HepG2 (cell line): ENCODE results near the gene ETV2. TPM values are rescaled to one million over a fixed set of nuclear protein-coding genes. Genes with fewer than 3 reads are reported as not detected.
A peak's percentile ranks its signal among the peaks of the same experiment; 100 is the strongest.

ENCODE experiments used
- DRAP1 ChIP-seq: IDR thresholded peaks from 2 replicates; pipeline ENCODE4 v1.6.1; 2016; ENCODE audit warnings: missing genetic modification reagents, missing compliant biosample characterization
- ETV5 ChIP-seq: IDR thresholded peaks from 2 replicates; pipeline ENCODE4 v1.6.1; 2018; ENCODE audit warnings: missing biosample characterization, missing genetic modification reagents, inconsistent platforms, borderline replicate concordance
- JUNB ChIP-seq: sonication (generic); formaldehyde crosslinking; IDR thresholded peaks from 2 replicates; pipeline ENCODE4 v1.8.0; 2022; ENCODE audit warnings: missing genetic modification reagents, mild to moderate bottlenecking, borderline replicate concordance
- NBN ChIP-seq: fragments of 450-650 bp; conservative IDR thresholded peaks from 2 replicates; pipeline ENCODE4 v1.6.1; 2017
- NFYB ChIP-seq: sonication (generic); formaldehyde crosslinking; IDR thresholded peaks from 2 replicates; pipeline ENCODE4 v1.4.0; 2020; ENCODE audit warnings: missing genetic modification reagents
- NFYC ChIP-seq: IDR thresholded peaks from 2 replicates; pipeline ENCODE4 v1.6.1; 2016; ENCODE audit warnings: missing genetic modification reagents, missing compliant biosample characterization
- NKX3-1 ChIP-seq: sonication (generic); formaldehyde crosslinking; IDR thresholded peaks from 2 replicates; pipeline ENCODE4 v1.5.0; 2020; ENCODE audit warnings: missing genetic modification reagents
- RBM39 ChIP-seq: fragments of 200-400 bp; formaldehyde crosslinking; IDR thresholded peaks from one replicate; pipeline ENCODE4 v1.6.1; 2018; ENCODE audit warnings: antibody characterized with exemption, mild to moderate bottlenecking, low read depth, low read length; ENCODE audit not compliant: poor library complexity, severe bottlenecking
- RXRA ChIP-seq: sonication (generic); formaldehyde crosslinking; IDR thresholded peaks from 2 replicates; pipeline ENCODE4 v1.5.1; 2020; ENCODE audit warnings: missing genetic modification reagents
- SALL2 ChIP-seq: sonication (generic); formaldehyde crosslinking; IDR thresholded peaks from 2 replicates; pipeline ENCODE4 v1.8.1; 2023; ENCODE audit warnings: mild to moderate bottlenecking, missing genetic modification reagents, inconsistent platforms
- SIX1 ChIP-seq: sonication (generic); formaldehyde crosslinking; IDR thresholded peaks from 2 replicates; pipeline ENCODE4 v1.4.0; 2020; ENCODE audit warnings: missing genetic modification reagents, borderline replicate concordance
- SMAD1 ChIP-seq: sonication (generic); formaldehyde crosslinking; IDR thresholded peaks from 2 replicates; pipeline ENCODE4 v1.4.0; 2020; ENCODE audit warnings: missing genetic modification reagents, low read depth, mild to moderate bottlenecking, borderline replicate concordance
- SMC3 ChIP-seq: IDR thresholded peaks from 2 replicates; pipeline ENCODE4 v1.6.1; 2011; ENCODE audit warnings: low read length, improper control_type of control experiment
- TFDP2 ChIP-seq: sonication (generic); formaldehyde crosslinking; IDR thresholded peaks from 2 replicates; pipeline ENCODE4 v1.4.0; 2020; ENCODE audit warnings: missing genetic modification reagents
- ZC3H4 ChIP-seq: sonication (generic); formaldehyde crosslinking; IDR thresholded peaks from 2 replicates; pipeline ENCODE4 v1.4.0; 2020; ENCODE audit warnings: missing genetic modification reagents, borderline replicate concordance
- ZMAT3 ChIP-seq: sonication (generic); formaldehyde crosslinking; conservative IDR thresholded peaks from 2 replicates; pipeline ENCODE4 v1.7.0; 2021; ENCODE audit warnings: missing genetic modification reagents
- ZZZ3 ChIP-seq: sonication (generic); formaldehyde crosslinking; IDR thresholded peaks from 2 replicates; pipeline ENCODE4 v1.4.0; 2020; ENCODE audit warnings: missing genetic modification reagents, mild to moderate bottlenecking, borderline replicate concordance
- polyA plus RNA-seq, 8 experiments: library from polyadenylated mRNA; depleted of rRNA in 3 of 8; stranded (reverse) in 7 of 8; unstranded in 1 of 8; fragments of >200 nt; fragmentation: Illumina TruSeq in 4 of 8; extraction: Trizol in 4 of 8; gene quantifications; 2 replicates each; pipeline versions ENCODE4 v1.2.1 to v1.2.3, GENCODE V29; 2011 to 2016; ENCODE audit warnings: low read depth in 4 of 8, missing spikeins in 1 of 8, mixed read lengths in 1 of 8; ENCODE audit not compliant: insufficient read depth in 1 of 8
- total RNA-seq, 5 experiments: library from RNA; depleted of rRNA; stranded (reverse); fragments of >200 nt; fragmentation: Illumina TruSeq; extraction: Trizol; gene quantifications; 2 replicates each; pipeline ENCODE4 v1.2.3, GENCODE V29; 2016; ENCODE audit warnings: low read depth in 1 of 5
- TF ChIP-seq, protein P1 (sequence below): sonication (generic); formaldehyde crosslinking; IDR thresholded peaks from 2 replicates; pipeline ENCODE4; 2020; ENCODE audit warnings: missing genetic modification reagents, mild to moderate bottlenecking, borderline replicate concordance
- TF ChIP-seq, protein P2 (sequence below): sonication (generic); formaldehyde crosslinking; IDR thresholded peaks from 2 replicates; pipeline ENCODE4 v1.5.1; 2020; ENCODE audit warnings: missing genetic modification reagents, mild to moderate bottlenecking, borderline replicate concordance
- TF ChIP-seq, protein P3 (sequence below): sonication (generic); formaldehyde crosslinking; IDR thresholded peaks from 2 replicates; pipeline ENCODE4 v1.5.0; 2020; ENCODE audit warnings: mild to moderate bottlenecking, missing genetic modification reagents

The ETV2 gene
- total and polyA plus RNA-seq, 2 of the 13 experiments (the other 11 are each of a cell fraction or from before 2014, with no cell fraction given): 0.07 to 0.20 TPM

- peak; percentile 54 for TF ChIP-seq TFDP2 (CRISPR knock-in tag)
- no peak for TF ChIP-seq NBN
- TF ChIP-seq RBM39: peak; percentile 61
- TF ChIP-seq, protein P1, sequence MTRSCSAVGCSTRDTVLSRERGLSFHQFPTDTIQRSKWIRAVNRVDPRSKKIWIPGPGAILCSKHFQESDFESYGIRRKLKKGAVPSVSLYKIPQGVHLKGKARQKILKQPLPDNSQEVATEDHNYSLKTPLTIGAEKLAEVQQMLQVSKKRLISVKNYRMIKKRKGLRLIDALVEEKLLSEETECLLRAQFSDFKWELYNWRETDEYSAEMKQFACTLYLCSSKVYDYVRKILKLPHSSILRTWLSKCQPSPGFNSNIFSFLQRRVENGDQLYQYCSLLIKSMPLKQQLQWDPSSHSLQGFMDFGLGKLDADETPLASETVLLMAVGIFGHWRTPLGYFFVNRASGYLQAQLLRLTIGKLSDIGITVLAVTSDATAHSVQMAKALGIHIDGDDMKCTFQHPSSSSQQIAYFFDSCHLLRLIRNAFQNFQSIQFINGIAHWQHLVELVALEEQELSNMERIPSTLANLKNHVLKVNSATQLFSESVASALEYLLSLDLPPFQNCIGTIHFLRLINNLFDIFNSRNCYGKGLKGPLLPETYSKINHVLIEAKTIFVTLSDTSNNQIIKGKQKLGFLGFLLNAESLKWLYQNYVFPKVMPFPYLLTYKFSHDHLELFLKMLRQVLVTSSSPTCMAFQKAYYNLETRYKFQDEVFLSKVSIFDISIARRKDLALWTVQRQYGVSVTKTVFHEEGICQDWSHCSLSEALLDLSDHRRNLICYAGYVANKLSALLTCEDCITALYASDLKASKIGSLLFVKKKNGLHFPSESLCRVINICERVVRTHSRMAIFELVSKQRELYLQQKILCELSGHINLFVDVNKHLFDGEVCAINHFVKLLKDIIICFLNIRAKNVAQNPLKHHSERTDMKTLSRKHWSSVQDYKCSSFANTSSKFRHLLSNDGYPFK (CRISPR knock-in tag): peak; percentile 32; the same call in 1 of the 2 replicates
- TF ChIP-seq SIX1 (CRISPR knock-in tag): peak; percentile 56; the same call in 1 of the 2 replicates
- peak; percentile 95 for TF ChIP-seq NFYB (CRISPR knock-in tag)
- TF ChIP-seq JUNB (CRISPR knock-in tag): no peak
- 0 out of 2 replicates have a peak, but pooled peaks have one; percentile 43 for TF ChIP-seq SALL2 (CRISPR knock-in tag)
- TF ChIP-seq NFYC (CRISPR knock-in tag): peak; percentile 93
- TF ChIP-seq RXRA: peak; percentile 18; the same call in 1 of the 2 replicates
- 0 out of 2 replicates have a peak, but pooled peaks have one; percentile 15 for TF ChIP-seq ZMAT3 (CRISPR knock-in tag)
- 0 out of 2 replicates have a peak, but pooled peaks have one; percentile 14 for TF ChIP-seq NKX3-1 (CRISPR knock-in tag)
- peak; percentile 96 for TF ChIP-seq DRAP1 (CRISPR knock-in tag)
- no peak for TF ChIP-seq SMC3
- TF ChIP-seq, protein P2, sequence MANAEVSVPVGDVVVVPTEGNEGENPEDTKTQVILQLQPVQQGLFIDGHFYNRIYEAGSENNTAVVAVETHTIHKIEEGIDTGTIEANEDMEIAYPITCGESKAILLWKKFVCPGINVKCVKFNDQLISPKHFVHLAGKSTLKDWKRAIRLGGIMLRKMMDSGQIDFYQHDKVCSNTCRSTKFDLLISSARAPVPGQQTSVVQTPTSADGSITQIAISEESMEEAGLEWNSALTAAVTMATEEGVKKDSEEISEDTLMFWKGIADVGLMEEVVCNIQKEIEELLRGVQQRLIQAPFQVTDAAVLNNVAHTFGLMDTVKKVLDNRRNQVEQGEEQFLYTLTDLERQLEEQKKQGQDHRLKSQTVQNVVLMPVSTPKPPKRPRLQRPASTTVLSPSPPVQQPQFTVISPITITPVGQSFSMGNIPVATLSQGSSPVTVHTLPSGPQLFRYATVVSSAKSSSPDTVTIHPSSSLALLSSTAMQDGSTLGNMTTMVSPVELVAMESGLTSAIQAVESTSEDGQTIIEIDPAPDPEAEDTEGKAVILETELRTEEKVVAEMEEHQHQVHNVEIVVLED: peak; percentile 57; the same call in 1 of the 2 replicates
- no peak for TF ChIP-seq SMAD1 (CRISPR knock-in tag)
- TF ChIP-seq, protein P3, sequence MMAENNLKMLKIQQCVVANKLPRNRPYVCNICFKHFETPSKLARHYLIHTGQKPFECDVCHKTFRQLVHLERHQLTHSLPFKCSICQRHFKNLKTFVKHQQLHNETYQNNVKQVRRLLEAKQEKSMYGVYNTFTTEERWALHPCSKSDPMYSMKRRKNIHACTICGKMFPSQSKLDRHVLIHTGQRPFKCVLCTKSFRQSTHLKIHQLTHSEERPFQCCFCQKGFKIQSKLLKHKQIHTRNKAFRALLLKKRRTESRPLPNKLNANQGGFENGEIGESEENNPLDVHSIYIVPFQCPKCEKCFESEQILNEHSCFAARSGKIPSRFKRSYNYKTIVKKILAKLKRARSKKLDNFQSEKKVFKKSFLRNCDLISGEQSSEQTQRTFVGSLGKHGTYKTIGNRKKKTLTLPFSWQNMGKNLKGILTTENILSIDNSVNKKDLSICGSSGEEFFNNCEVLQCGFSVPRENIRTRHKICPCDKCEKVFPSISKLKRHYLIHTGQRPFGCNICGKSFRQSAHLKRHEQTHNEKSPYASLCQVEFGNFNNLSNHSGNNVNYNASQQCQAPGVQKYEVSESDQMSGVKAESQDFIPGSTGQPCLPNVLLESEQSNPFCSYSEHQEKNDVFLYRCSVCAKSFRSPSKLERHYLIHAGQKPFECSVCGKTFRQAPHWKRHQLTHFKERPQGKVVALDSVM (CRISPR knock-in tag): no peak
- TF ChIP-seq ETV5 (CRISPR knock-in tag): peak; percentile 74
- TF ChIP-seq ZZZ3 (CRISPR knock-in tag): no peak
- TF ChIP-seq ZC3H4 (CRISPR knock-in tag): no peak
These were observed 6.7 kb downstream of the ETV2 start, which contains the start of gene COX6B1 (continued) for GRCh38 chr19:35648017-35648961.
